ENCODE measurements around the gene CDC14A. TPM values are rescaled to one million over a fixed set of nuclear protein-coding genes. Genes with fewer than 3 reads are reported as not detected.

CDC14A gene
- total and polyA plus RNA-seq, 2 of the 8 experiments (the other 6 are each of a cell fraction or from before 2014, with no cell fraction given): 3.2 to 8.9 TPM

- Histone ChIP-seq H3K23ac (ENCODE audit: insufficient read length) (no peak overlapping the region), H2BK120ac (replicated peaks; ENCODE audit: low read depth, low read length) (no peak overlapping the region), H3K79me1 (ENCODE audit: low read depth, low read length) (peaks cover 2% of the 10 kb centered on the region; the same call in 1 of the 2 replicates), H3K14ac (ENCODE audit: insufficient read length) (no peak overlapping the region), H2AK5ac (ENCODE audit: low read depth, low read length) (no peak overlapping the region), H3K27ac (ENCODE audit: low read depth, low read length) (no peak overlapping the region), H3K36me3 (ENCODE audit: control insufficient read depth in 2 of 4, insufficient read depth in 4 of 4, low read length in 3 of 4) (no peaks in the 10 kb centered on the region), H2BK20ac (ENCODE audit: low read length) (no peak overlapping the region), H3K4me3 (ENCODE audit: extremely low read depth in 1 of 4, insufficient read depth in 2 of 4, low read depth in 3 of 4, low read length in 4 of 4) (no peak overlapping the region), H3K27me3 (replicated peaks in 1 of 4; ENCODE audit: control insufficient read depth in 3 of 4, extremely low read depth in 1 of 4, insufficient read depth in 3 of 4, low read length in 3 of 4) (no peaks in the 10 kb centered on the region), H2BK5ac (ENCODE audit: low read depth, low read length) (no peak overlapping the region), H2AFZ (ENCODE audit: low read length) (no peak overlapping the region), H3K9me3 (ENCODE audit: insufficient read depth in 2 of 2, low read depth in 1 of 2, low read length in 1 of 2) (no peaks in the 10 kb centered on the region), H4K20me1 (replicated peaks in 1 of 2; ENCODE audit: control insufficient read depth in 1 of 2, insufficient read depth in 2 of 2, low read length in 2 of 2) (peaks cover 0 to 3% of the 10 kb centered on the region in 2 experiments), H4K91ac (replicated peaks; ENCODE audit: insufficient read length, low read length) (no peak overlapping the region), H3K18ac (ENCODE audit: extremely low read depth, low read length) (no peak overlapping the region), H4K8ac (ENCODE audit: extremely low read depth, insufficient read depth, low read length) (no peak overlapping the region), H3K4me1 (replicated peaks in 1 of 4; ENCODE audit: control insufficient read depth in 3 of 4, insufficient read depth in 4 of 4, low read length in 3 of 4) (peaks cover 0 to 8% (median 1%) of the 10 kb centered on the region in 4 experiments; a peak in 2 of 7 replicates), H2BK15ac (ENCODE audit: low read length) (no peak overlapping the region), H3K56ac (replicated peaks; ENCODE audit: insufficient read length, low read depth, low read length) (no peak overlapping the region), H3K4me2 (ENCODE audit: insufficient read depth in 1 of 2, low read depth in 2 of 2, low read length in 2 of 2) (no peak overlapping the region), H3K23me2 (ENCODE audit: low read depth, low read length) (no peaks in the 10 kb centered on the region), H3K9ac (replicated peaks in 1 of 4; ENCODE audit: extremely low read depth in 1 of 4, low read depth in 3 of 4, low read length in 3 of 4) (no peak overlapping the region), H3K4ac (replicated peaks; ENCODE audit: insufficient read length, low read depth, low read length) (no peak overlapping the region), H4K5ac (ENCODE audit: insufficient read length, low read depth, low read length) (no peak overlapping the region), H3K79me2 (ENCODE audit: control insufficient read depth in 1 of 2, insufficient read depth in 2 of 2, low read length in 2 of 2) (no peaks in the 10 kb centered on the region; a peak in 1 of 4 replicates), H2BK12ac (ENCODE audit: low read depth, low read length) (no peak overlapping the region)
- DNase-seq (ENCODE audit: low read depth in 1 of 2, low spot score in 2 of 2) (no peak), FAIRE-seq (no peak)
- ChIA-PET POLR2A (ENCODE audit: partially characterized antibody) (no interaction called here), CTCF (ENCODE audit: partially characterized antibody) (no interaction called here)
- TF ChIP-seq EGR1 (IDR thresholded peaks at IDR 0.05; ENCODE audit: borderline replicate concordance, low read depth, low read length) (no peak), E2F6 (IDR thresholded peaks at IDR 0.05) (no peak), TBP (IDR thresholded peaks at IDR 0.05; ENCODE audit: low read depth, low read length) (no peak), HDAC2 (IDR thresholded peaks at IDR 0.05; ENCODE audit: borderline replicate concordance in 1 of 2, low read depth in 2 of 2, low read length in 2 of 2) (no peak), CREB1 (IDR thresholded peaks at IDR 0.05) (no peak)
- 100% methylated on average over 1 of the region's 1 CpG; no CpG with 5 or more reads in 1 of the 2 experiments for WGBS, 2 experiments (ENCODE audit: extremely low coverage in 1 of 2, insufficient coverage in 1 of 2, insufficient read length in 1 of 2, insufficient replicate concordance in 2 of 2, low coverage in 1 of 2, low lambda C conversion rate in 2 of 2, missing lambda C conversion rate in 1 of 2)
Measured at GRCh38 chr1:100382657-100383056, 30.4 kb downstream of the CDC14A start.

Data from H1 (cell line).